NCI-H2196 (cell line): ENCODE measurements around the gene FAM53B.

Experiments
- DNase-seq: peaks from one replicate; lab custom pipeline; 2025; ENCODE audit not compliant: unreplicated experiment; lab: John Stamatoyannopoulos, UW

FAM53B gene

DNA sequence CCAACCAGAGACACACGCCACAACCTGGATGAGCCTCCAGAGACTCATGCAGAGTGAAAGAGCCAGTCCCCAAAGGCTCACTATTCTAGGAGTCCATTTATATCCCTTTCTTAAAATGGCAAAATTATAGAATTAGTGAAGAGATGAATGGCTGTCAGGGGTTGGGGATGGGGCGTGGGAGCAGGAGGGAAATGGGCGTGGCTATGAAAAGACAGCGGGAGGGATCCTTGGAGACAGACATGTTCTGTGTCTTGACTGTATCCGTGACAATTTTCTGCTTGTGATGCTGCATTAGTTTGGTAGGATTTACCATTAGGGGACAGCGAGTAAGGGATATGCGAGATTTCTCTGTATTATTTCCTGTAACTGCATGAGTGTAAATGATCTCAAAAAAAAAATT is 33.0 kb downstream of the FAM53B start:
- DNase-seq, result no peak

DNA sequence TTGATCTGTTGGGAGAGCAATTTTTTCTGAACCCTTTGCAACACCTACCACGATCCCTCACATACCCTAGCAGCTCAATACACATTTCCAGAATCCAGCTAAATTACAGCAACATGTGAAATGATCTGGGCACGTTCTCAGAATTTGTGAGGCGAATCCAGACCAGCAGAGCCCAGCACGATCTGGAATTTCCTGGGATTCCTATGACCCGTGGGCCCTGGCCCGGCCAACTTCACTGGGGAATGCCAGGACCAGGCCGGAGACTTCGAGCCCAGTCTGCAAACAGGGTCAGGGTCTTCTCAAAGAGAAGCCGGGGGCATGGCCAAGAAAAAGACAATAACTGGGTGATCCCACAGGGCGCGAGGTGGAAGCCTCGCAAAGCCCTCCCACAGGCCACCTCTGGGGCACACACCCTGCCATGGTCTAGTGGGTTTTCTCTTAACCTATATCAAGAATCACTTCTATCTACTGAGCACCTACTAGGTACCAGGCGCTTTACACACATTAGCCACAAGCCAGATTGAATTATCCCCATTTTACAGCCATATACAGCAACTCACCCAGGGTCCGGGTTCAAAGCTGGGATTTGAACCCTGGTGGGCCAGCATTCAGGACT is 33.8 kb downstream of the FAM53B start:
- no peak for DNase-seq

DNA sequence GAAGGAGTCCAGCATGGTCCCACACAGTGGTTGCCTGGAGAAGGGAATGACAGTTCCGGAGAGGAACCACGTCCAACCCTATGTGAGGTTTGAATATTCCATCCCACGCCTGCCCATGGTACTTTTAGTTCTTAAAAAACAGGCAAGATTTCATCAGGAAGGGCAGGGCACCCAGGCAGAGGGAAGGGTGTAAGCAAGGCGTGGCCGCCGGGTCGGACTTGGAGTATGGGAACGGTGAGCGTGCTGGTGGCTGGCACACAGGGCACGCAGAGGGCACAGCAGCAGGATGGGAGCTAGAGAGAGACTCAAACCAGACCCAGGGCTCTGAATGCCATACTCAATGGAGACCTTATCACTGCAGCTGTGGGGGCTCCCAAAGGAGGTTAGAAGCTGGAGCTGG is 34.3 kb downstream of the FAM53B start:
- no peak for DNase-seq

DNA sequence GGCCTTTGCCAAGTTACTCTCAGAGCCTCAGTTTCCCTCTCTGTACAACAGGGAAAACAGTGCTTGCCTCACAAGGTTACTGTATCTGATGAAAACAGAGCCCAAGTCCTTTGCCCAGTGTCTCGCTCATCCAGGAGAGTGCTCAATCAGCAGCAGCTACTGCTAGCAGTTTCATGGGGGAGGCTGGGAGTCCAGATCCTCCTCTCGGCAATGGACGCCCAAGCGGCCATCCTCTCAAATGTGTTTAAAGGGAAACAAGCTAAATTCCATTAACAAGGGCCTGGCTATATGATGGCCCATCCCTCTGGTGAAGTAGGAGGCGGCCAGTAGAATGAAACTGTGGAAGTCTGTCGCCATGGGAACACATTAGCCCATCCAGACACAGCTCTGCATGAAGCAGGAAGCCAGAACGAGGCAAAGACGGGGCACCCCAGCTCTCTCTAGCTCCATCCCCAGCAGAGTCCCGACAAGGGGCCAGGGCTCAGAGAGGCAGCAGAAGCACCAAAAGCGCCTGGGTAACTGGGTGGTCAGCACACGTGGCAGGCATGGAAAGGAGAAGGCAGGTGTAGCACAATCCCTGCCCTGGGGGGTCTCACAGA is 35.2 kb downstream of the FAM53B start:
- DNase-seq, result no peak

DNA sequence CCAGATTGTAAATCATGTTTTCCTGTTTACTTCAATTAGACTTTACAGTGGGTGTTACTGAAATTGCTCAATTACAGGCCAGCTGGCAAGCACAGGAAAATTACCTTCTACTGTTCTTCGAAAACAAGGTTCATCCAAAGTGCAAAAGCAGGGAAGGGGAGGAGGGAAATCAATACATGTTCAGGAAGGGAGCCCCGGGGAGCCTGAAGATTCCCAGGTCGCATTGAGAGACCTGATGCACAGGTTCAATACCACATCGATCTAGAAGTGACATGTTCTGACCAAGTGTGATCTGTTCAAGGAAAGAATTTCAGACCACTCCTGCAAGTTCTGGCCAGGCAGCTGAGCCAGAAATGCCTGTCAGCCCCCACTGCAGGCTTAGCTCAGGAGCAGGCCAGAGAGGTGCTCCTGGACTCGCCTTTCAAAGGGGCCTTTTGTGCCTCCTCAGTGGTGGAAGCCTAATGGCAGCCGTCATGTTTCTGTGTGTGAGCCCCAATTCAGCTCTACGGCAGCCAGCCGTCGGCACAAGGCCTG is 35.9 kb downstream of the FAM53B start:
- DNase-seq, result no peak

DNA sequence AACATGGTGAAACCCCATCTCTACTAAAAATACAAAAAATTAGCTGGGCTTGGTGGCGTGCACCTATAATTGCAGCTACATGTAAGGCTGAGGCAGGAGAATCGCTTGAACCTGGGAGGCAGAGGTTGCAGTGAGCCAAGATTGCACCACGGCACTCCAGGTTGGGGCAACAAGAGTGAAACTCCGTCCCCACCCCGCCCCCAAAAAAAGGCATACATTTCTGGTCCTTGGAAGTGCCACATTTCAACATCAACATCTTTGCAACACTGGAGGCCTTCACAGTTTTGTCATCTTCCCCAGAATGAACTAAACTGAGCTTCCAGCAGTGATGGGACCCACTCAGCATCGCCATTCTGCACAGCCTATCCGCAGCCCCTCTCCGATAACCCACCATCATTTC is 36.6 kb downstream of the FAM53B start:
- DNase-seq, result no peak

DNA sequence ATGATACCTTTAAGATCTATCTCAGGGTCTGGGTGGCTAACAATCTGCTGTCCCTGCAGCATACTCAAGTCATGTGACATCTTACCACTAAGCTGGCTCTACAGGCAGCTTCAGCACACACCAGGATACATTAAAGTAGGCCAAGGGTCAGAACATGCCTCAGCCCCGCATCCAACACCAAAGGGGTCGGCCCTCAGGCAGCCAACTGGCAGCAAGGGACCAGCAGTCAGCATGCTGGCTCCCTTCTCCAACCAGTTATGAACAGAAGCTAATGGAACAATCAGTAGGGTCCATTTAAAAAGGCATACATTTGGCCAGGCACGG is 37.1 kb downstream of the FAM53B start:
- no peak for DNase-seq

DNA sequence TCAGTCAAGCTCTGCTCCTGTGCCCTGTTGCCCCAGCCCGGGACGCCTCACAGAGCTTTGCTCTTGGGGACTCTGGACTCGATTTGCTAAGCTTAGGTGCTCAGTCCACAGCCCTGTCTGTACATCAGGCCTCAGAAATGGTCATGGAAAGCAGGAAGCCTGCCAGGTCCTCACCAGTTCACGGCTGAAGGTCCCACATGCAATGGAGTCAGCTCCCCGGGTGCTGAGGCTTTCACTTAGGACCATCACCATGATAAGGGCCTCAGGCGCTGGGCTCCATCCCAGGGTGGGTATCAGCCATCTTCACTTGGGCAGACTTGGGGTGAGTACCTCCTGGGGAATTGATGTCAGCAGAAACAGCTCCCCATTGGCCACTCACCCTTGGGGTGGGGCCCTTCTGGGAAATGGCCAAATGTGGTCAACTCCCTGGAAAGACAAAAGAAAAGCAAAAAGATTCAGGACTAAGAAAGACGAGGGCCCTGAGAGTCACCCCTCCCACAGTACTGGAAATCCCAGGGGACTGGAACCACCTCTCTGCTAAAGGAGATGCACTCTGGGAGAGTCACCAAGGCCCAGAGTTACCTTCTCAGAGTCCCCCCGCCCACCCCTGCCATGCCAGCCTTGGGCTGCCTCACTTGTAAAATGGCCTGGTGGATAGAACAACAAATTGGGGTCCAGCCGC is 37.6 kb downstream of the FAM53B start:
- no peak for DNase-seq

DNA sequence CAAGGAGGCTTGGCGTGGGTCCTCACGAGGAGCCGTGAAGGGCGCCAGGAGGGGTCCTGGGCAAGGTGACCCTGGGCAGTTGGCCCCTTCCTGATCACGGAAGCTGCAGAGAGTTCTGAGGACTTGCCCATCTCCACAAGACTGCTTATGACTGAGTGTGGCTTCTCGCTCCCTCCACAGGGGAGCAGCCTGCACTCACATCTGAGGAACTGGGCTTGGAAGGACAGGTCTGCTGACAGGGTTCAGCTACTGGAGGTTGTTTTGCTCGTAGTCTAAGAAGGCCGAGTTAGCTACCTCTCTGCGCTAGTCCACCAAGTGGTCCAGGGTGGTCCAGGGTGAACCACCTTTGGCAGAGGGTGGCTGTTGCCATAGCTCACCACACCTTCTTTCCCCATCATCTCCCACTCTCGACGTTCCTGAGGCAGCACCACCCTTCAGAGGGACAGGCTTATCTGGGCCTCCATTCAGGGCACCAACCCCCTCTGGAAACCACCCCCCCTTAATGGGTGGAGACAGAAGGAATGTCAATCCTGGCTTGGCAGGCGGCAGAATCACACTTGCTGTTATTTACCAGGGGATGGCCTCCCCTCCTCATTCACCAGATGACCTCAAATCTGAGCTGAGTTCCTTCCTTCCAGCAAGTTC is 38.2 kb downstream of the FAM53B start:
- no peak for DNase-seq

DNA sequence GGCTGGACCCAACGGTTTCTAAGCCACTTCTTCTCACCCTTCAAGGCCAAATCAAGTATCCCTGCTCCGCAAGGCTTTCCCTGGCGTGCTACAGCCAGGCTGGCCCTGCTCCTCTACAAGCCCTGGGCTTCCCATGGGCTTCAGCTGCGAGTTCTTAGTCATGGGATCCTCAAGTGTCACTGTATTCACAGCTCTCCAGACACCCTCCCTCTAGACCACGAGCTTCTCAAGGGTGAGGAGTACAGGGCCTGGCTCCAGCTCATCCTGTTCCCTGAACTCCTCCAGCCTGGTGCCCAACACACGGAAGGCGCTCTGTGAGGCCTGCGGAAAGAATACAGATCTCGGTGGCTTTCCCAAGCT is 38.8 kb downstream of the FAM53B start:
- DNase-seq, result peak; percentile 36

DNA sequence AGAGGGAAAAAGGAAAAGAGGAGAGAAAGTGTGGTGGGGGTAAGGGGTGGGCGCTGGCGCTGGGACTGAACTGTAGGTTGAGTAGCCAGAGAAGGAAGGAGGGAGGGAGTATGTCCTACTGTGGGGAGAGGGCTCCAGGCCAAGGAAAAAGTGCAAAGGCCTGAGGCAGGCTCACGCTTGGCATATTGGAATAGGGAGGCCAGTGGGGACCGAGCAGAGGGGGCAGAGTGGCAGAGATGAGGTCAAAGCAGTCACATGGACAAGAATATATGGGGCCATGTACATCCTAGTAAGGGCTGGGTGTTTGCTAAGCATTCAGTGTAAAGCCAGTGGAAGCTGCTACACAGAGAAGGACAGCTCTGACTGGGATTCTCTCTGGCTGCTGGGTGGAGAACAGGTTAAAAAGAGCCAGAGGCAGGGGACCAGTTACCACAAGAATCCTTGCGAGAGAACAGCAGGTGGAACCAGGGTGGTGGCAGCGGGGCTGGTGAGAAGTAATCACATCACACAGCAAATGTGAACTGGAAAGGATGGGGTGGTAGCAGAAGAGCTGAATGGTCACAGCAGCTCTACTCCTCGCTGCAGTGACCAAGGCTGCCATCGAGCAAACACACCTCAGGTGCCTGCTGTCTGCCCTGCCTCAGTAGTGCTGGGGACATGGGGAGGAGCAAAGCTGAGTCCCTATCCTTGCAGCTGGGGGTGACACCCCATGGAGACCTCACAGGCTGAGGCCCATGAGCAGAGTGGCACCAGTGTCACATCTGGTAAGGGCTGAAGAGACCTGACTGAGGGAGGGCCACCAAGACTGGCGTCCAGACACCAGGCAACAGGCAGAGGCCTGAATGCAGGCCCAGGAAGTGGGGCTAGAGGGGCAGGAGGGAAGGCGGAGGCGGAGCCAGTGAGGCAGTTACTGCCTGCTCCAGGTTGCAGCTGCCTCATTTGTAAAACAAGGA is 39.5 kb downstream of the FAM53B start:
- peak; percentile 36 for DNase-seq

DNA sequence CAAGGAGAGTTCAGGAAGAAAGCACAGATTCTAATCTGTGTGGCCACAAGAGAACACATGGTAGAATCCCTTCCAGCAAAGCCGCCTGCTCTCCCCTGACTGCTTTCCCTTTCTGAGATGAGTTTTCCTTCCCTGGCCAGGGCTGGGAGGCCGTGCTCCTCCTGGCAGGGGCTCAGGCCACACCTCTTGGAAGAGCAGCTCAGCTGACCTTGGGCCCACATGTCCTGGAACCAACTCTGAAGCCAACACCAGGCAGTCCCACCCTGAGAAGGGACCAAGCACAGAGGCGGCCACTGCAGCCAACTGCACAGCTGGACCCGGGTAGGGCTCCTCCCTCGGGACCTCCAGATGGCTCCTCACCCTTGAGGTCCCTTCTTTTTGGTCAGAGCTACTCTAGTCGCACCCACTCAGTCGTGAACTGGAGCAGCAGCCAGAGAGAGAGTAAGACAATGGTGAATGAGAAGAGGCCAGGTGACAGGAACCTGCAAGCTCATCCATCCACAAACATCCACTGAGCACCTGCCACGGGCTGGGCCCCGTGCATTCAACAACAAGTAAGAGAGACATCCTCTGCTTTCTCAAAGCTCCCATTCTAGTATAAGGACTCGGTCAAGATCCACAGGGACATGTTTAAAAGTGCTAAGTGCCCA is 40.3 kb downstream of the FAM53B start:
- DNase-seq, result peak; percentile 29

DNA sequence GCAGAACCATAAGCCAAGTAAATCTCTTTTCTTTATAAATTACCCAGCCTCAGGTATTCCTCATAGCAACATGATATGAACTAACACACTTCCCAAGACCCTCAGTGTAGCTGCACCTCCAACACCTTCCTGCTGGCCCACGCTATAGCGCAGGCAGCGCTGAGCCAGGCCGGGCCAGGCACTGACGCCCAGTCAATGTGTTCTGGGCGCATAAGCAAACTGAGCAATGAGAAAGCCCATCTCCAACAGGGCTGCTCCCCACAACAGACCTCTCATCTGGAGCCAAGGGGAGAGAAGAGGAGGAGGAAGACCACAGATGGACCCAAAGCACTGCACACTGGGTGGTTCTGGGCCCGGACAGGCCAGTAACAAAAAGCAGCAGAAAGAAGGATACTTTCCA is 40.8 kb downstream of the FAM53B start:
- DNase-seq, result no peak

DNA sequence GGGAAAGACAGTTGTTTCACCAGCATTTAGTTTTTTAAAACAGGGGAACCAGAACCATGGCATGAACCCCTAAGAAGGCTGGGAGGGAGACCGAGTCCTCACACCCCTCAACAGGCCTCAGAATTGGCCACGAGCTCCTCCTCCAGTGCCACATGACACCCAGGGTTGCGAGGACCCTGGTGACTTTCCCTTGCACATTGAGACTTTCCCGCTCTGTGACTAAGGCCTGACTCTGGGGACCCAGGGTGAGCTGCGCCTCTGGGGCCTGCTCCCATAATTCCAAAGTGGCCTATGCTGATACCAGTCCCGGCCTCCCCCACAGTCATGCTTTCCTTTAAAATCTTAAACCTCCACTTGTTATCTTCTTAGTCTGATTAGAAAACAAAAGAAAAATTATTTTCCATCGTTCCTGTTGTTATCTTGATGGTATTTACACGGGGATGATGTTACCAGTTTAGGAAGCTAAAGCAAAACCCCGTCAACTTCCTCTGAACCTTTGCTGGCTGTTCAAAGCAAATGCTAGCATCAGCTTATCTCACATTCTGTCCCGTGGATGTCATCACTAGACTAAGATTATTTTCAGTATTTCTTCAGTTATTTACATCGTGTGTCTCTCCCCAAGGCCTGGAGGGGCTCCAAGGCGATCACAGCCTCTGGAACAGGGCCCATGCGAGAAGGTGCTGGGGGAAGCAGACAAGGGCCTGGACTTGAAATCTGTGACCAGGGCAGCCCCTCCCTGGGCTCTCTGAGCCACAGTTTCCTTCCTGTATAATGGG is 42.1 kb downstream of the FAM53B start:
- no peak for DNase-seq

DNA sequence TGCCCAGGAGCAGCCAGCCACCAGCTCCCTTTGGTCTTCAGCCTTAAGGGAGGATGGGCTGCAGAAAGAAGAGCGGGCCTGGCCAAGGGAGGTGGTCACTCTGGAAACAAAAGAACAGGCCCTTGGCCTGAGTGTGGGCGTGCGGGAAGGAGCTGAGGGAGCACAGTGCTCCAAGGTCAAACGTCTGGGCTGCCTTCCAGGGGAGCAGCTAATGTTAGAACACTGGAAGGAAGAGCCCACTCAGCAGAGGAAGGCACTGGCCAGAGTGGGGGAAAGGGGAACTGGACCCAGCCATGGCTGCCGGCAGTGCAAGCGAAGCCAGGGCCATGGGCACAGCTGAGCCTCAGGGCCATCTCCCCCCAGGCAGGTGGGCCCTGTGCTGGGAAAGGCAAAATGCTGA is 42.7 kb downstream of the FAM53B start:
- no peak for DNase-seq

DNA sequence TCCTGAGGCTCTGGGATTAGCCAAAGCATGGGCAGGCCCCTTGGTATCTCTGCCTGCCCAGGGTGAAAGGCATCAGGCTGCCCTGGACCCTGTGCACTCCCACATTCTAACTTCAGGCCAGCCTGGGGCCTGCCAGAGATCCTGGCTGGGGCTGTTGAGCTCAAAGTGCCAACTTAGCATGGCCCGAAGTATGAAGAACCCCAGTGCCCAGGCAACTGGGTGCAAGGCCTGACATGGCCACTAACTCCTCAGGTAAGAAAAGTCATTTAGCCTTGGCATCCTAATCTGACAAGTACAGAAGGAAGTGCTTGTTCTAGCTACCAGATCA is 43.2 kb downstream of the FAM53B start:
- no peak for DNase-seq

DNA sequence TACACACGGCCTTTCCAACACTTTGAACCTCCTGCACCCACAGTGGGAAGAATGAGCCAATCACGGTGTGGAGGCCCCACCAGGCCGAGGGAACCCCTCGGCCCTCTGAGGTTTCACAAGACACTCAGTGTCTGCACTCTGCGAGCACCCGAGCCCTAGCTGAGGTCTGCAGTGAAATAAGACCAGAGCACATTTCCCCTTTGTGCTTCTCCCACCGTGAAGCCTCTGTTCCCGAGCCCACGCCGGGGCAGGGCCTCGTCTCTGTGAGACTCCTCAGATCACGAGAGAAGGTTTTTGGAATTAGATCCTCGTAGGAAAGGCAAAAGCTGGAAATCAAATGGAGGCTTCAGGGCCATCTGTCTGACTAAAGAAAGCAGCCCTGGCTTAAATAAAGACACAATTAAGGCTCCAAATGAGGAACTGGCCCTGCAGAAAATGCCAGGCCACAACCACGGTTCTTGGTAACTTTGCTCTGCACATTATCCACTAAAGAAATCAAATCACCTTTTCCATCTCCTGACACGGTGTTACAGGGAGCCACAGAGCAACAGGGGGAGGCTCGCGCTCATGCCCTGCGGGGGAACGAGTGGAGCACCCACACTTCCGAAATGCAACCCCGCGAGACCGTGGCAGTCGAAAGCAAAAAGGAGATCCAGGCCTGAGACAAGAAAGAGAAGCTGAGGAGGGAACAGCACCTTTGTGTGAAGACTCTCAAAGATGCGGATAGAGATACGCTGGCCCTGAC is 43.7 kb downstream of the FAM53B start:
- no peak for DNase-seq

DNA sequence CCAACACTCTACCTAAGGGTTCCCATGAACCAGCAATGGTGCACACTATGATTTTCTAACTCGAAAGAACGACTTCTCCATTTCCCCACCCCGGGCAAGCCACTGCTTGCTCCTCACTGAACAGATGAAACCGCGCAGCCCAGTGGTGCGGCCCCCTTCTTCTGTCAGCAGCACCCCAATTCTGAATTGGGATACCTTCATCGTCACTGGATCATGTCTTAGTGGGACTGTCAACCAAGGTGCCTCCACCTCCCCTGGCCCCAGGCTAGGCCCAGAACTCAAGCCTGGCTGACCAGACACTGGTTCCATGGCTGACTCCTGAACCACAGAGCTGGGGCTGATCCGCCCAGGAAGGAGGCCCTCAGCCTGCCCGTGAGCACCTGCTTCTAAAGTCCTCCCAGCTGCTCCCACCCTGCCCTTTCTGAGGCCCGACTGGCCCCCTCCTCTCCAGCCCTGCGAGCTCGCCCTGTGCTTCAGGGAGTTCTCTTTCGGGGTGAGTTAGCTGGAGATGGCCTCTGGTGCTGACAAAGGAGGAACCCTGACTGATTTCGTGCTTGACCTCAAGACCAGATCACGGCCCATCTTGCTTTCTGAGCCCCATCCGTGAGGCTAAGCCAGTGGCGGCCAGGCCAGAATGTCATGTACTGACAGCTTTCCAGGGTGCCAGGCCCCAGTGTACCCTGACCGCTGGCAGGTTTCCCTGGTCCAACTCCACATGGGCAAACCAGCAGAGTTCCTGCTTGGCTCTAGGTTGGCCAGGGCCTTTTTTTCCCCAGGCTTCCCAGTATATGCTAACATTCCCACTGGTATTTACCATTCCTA is 44.5 kb downstream of the FAM53B start:
- no peak for DNase-seq
